SU-DHL-6 (cell line): Measurements from ENCODE around the gene PSMB5.

ENCODE experiments used
- H2AFZ ChIP-seq: fragments of 200-600 bp; sonication (generic); 2 replicates; pipeline ENCODE4 v1.6.1; 2014; ENCODE audit warnings: low read depth, mild to moderate bottlenecking, moderate library complexity, mixed read lengths, antibody characterized with exemption, low read length; ENCODE audit not compliant: severe bottlenecking
- H3F3A ChIP-seq: fragments of 200-600 bp; shearing (Covaris generic); 2 replicates; pipeline ENCODE4 v1.6.0; 2016; ENCODE audit warnings: antibody characterized with exemption, mild to moderate bottlenecking; ENCODE audit not compliant: insufficient read depth
- H3K27ac ChIP-seq: fragments of 200-600 bp; sonication (generic); 2 replicates; pipeline ENCODE4 v1.5.1; 2016; ENCODE audit warnings: low read depth, mild to moderate bottlenecking, low read length, moderate library complexity, mixed read lengths
- H3K27me3 ChIP-seq: fragments of 200-600 bp; sonication (generic), shearing (Covaris generic); 2 replicates; pipeline ENCODE4 v1.6.0; 2014; ENCODE audit warnings: mild to moderate bottlenecking, low read length
- H3K36me3 ChIP-seq: fragments of 200-600 bp; sonication (generic); 2 replicates; pipeline ENCODE4 v1.6.1; 2014; ENCODE audit warnings: mild to moderate bottlenecking, low read length, mixed read lengths
- H3K4me2 ChIP-seq: fragments of 300-600, 200-600 bp; shearing (Covaris generic), sonication (generic); 2 replicates; pipeline ENCODE4 v1.6.0; 2014; ENCODE audit warnings: low read length, low read depth, mild to moderate bottlenecking; ENCODE audit not compliant: poor library complexity, severe bottlenecking
- H3K4me3 ChIP-seq: fragments of 200-600 bp; sonication (generic); 2 replicates; pipeline ENCODE4 v1.5.1; 2014; ENCODE audit warnings: antibody characterized with exemption, low read length, mild to moderate bottlenecking, mixed read lengths; ENCODE audit not compliant: insufficient read depth, poor library complexity, severe bottlenecking
- H3K79me2 ChIP-seq: fragments of 200-600 bp; sonication (generic); 2 replicates; pipeline ENCODE4 v1.6.1; 2014; ENCODE audit warnings: mild to moderate bottlenecking, low read length, moderate library complexity; ENCODE audit not compliant: insufficient read depth
- H3K9ac ChIP-seq: fragments of 200-600 bp; sonication (generic); 2 replicates; pipeline ENCODE4 v1.7.0; 2014; ENCODE audit warnings: mild to moderate bottlenecking, low read length
- H3K9me2 ChIP-seq: fragments of 200-600 bp; sonication (generic); replicated peaks from 2 replicates; pipeline ENCODE4 v1.6.1; 2014; ENCODE audit warnings: low read length; ENCODE audit not compliant: insufficient read depth
- H3K9me3 ChIP-seq: fragments of 200-600 bp; sonication (generic); 2 replicates; pipeline ENCODE4 v1.6.1; 2014; ENCODE audit warnings: low read length, mixed read lengths; ENCODE audit not compliant: insufficient read depth
- H4K20me1 ChIP-seq: fragments of 200-600 bp; sonication (generic); 2 replicates; pipeline ENCODE4 v1.6.1; 2014; ENCODE audit warnings: low read depth, mild to moderate bottlenecking, antibody characterized with exemption, low read length, moderate library complexity, mixed read lengths
- EZH2phosphoT487 ChIP-seq: fragments of 200-600 bp; sonication (generic), shearing (Covaris generic); conservative IDR thresholded peaks from 2 replicates; pipeline ENCODE4 v1.6.1; 2018; ENCODE audit warnings: mild to moderate bottlenecking, antibody characterized with exemption, low read length, moderate library complexity, mixed read lengths
- TF ChIP-seq, protein P1 (sequence below): fragments of 200-600 bp; sonication (generic); IDR thresholded peaks from one replicate; pipeline ENCODE4 v1.5.1; 2017; ENCODE audit warnings: antibody characterized with exemption, mild to moderate bottlenecking, low read length, moderate library complexity; ENCODE audit not compliant: insufficient read depth, poor library complexity, severe bottlenecking

PSMB5 gene

DNA sequence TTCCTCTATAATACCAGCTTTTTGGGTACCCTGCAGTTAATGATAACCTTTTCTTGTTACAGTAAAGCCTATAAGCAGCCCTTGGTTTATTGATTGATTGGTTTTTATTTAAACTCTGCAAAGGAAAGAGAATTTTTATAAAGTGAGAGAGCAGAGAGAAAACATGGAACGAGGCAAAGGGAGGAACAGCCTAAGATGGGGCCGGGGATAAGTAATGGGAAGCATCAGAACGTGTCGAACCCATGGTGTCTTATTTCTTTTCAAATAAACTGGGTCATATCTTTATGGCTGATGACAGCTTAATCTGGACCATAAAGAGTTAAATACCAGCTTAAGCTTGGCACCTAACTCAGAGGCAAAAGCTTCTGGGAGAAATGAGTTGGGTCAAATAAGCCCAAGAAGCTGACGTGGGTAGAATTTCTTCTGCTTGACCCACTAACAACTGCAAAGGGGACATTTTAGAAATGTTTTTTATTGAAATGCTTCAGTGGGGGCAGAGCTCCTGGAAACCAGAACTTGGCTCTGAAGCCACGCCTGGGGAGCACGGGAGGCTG is 12.7 kb downstream of the PSMB5 start:
- peaks cover 4% of the 10 kb centered on the region; the same call in 1 of the 2 replicates for H3F3A ChIP-seq
- H3K9me2 ChIP-seq = no peaks in the 10 kb centered on the region
- H4K20me1 ChIP-seq = no peaks in the 10 kb centered on the region
- H3K9ac ChIP-seq = no peak overlapping the region
- TF ChIP-seq, protein P1, sequence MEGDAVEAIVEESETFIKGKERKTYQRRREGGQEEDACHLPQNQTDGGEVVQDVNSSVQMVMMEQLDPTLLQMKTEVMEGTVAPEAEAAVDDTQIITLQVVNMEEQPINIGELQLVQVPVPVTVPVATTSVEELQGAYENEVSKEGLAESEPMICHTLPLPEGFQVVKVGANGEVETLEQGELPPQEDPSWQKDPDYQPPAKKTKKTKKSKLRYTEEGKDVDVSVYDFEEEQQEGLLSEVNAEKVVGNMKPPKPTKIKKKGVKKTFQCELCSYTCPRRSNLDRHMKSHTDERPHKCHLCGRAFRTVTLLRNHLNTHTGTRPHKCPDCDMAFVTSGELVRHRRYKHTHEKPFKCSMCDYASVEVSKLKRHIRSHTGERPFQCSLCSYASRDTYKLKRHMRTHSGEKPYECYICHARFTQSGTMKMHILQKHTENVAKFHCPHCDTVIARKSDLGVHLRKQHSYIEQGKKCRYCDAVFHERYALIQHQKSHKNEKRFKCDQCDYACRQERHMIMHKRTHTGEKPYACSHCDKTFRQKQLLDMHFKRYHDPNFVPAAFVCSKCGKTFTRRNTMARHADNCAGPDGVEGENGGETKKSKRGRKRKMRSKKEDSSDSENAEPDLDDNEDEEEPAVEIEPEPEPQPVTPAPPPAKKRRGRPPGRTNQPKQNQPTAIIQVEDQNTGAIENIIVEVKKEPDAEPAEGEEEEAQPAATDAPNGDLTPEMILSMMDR = no peak
- TF ChIP-seq EZH2phosphoT487 = no peak
- no peak overlapping the region for H3K4me3 ChIP-seq
- H3K36me3 ChIP-seq = peaks cover 5% of the 10 kb centered on the region; the same call in 1 of the 2 replicates
- no peaks in the 10 kb centered on the region for H3K27me3 ChIP-seq
- H3K27ac ChIP-seq = no peak overlapping the region
- H3K9me3 ChIP-seq = no peaks in the 10 kb centered on the region
- no peak overlapping the region for H3K4me2 ChIP-seq
- H2AFZ ChIP-seq = no peak overlapping the region
- no peaks in the 10 kb centered on the region for H3K79me2 ChIP-seq

DNA sequence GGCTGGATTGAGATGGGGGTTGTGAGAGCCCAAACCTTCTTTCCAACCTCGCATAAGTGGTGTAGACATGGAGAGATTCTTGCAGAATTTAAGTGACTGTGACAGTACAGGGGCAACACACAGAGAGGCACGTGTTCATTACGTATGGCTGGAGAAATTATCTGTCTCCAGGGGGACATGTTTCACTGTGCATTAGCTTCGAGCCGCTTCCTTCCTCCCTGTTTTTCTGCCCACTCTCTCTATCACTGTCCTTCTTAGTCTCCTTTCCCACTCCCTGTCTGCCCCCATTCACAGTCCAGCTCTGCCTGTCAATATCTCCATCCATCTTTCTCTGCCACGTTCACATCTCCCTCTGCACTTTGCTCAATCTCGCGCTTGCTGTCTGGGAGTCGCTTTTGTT is 13.3 kb downstream of the PSMB5 start:
- TF ChIP-seq EZH2phosphoT487 = no peak
- TF ChIP-seq, protein P1 = no peak
- Histone ChIP-seq H3K9me2 (no peaks in the 10 kb centered on the region), H3K79me2 (no peaks in the 10 kb centered on the region), H2AFZ (no peak overlapping the region), H3F3A (peaks cover 4% of the 10 kb centered on the region; the same call in 1 of the 2 replicates), H3K9ac (no peak overlapping the region), H3K4me2 (no peak overlapping the region), H4K20me1 (no peaks in the 10 kb centered on the region), H3K36me3 (peaks cover 5% of the 10 kb centered on the region; the same call in 1 of the 2 replicates), H3K4me3 (no peak overlapping the region), H3K27ac (no peak overlapping the region), H3K27me3 (no peaks in the 10 kb centered on the region), H3K9me3 (no peaks in the 10 kb centered on the region)

DNA sequence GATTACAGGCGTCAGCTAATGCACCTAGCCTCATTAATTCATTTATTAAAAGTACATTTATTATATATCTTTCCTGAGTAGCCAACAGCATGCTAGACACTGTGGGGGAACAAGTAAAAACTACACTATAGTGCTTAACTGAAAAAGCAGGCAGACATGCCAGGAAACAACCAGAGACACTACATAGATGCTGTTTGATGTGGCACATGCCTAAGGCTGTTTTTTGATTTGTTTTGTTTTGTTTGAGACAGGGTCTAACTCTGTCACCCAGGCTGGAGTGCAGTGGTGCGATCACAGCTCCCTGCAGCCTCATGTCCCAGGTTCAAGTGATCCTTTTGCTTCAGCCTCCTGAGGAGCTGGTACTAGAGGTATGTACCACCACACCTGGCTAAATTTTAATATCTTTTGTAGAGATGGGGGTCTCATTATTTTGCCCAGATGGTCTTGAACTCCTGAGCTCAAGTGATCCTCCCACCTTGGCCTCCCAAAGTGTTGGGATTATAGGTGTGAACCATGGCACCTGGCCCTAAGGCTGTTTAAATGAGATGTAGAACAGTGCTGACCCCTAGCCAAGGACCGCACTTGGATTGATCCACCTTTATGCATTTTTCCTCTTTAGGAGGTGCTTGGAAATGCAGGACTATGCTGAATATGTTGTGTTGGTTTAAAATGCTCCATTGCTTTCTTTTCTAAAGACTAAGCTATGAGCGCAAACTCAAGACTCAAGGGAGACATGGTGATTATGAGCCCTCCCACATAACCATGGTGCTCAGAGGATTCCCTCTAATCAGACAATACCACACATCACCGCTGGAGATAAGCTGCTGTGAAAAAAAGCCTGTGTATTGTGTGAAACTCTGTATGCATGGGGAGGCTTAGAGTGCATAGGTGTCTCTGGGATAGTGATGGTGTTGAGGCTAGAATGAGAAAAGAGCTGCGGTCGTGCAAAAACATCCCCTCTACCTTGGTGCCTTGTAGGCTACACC is 14.3 kb downstream of the PSMB5 start:
- Histone ChIP-seq H3K9ac (no peak overlapping the region), H4K20me1 (no peaks in the 10 kb centered on the region), H3F3A (peaks cover 4% of the 10 kb centered on the region; the same call in 1 of the 2 replicates), H3K4me2 (no peak overlapping the region), H3K27me3 (no peaks in the 10 kb centered on the region), H3K36me3 (no peaks in the 10 kb centered on the region; the same call in 1 of the 2 replicates), H2AFZ (no peak overlapping the region), H3K4me3 (no peak overlapping the region), H3K79me2 (no peaks in the 10 kb centered on the region), H3K27ac (no peak overlapping the region), H3K9me2 (no peaks in the 10 kb centered on the region), H3K9me3 (no peaks in the 10 kb centered on the region)
- no peak for TF ChIP-seq EZH2phosphoT487
- TF ChIP-seq, protein P1 = no peak
